ENCODE measurements around the gene USP37.

- TF ChIP-seq CTCF (conservative IDR thresholded peaks at IDR 0.05; ENCODE audit: low read depth, low read length) (no peak), POLR2A (IDR thresholded peaks at IDR 0.05; ENCODE audit: low read depth, low read length) (no peak), RFX5 (IDR thresholded peaks at IDR 0.05; ENCODE audit: low read depth, low read length) (no peak), RAD21 (IDR thresholded peaks at IDR 0.05; ENCODE audit: low read length) (no peak), RCOR1 (IDR thresholded peaks at IDR 0.05; ENCODE audit: insufficient replicate concordance, low read length) (no peak), MXI1 (IDR thresholded peaks at IDR 0.05; ENCODE audit: borderline replicate concordance, low read depth, low read length) (no peak), MAFK (IDR thresholded peaks at IDR 0.05; ENCODE audit: low read depth, low read length) (no peak), CEBPB (IDR thresholded peaks at IDR 0.05; ENCODE audit: low read depth, low read length) (no peak), ELK1 (IDR thresholded peaks at IDR 0.05; ENCODE audit: borderline replicate concordance, low read depth, low read length) (no peak)
Measured at GRCh38 chr2:218577482-218578220, 9.5 kb upstream of the USP37 start.

Data from IMR-90 (cell line).